GM12875 (cell line): Measurements from ENCODE around the gene GARIN5B.

Experiments
- H3K4me3 ChIP-seq: one replicate; pipeline ENCODE4 v1.5.1; 2011; ENCODE audit warnings: low read depth, low read length, control low read depth
- TF ChIP-seq, protein P1 (sequence below): IDR thresholded peaks from 2 replicates; pipeline ENCODE4 v1.5.1; 2011; ENCODE audit warnings: low read depth, mild to moderate bottlenecking, control low read depth, inconsistent platforms, low read length, moderate library complexity, borderline replicate concordance; ENCODE audit not compliant: insufficient read depth

The GARIN5B gene

GRCh38 chr19:55320844-55321419 lies 42.1 kb downstream of the GARIN5B start:
- TF ChIP-seq, protein P1, sequence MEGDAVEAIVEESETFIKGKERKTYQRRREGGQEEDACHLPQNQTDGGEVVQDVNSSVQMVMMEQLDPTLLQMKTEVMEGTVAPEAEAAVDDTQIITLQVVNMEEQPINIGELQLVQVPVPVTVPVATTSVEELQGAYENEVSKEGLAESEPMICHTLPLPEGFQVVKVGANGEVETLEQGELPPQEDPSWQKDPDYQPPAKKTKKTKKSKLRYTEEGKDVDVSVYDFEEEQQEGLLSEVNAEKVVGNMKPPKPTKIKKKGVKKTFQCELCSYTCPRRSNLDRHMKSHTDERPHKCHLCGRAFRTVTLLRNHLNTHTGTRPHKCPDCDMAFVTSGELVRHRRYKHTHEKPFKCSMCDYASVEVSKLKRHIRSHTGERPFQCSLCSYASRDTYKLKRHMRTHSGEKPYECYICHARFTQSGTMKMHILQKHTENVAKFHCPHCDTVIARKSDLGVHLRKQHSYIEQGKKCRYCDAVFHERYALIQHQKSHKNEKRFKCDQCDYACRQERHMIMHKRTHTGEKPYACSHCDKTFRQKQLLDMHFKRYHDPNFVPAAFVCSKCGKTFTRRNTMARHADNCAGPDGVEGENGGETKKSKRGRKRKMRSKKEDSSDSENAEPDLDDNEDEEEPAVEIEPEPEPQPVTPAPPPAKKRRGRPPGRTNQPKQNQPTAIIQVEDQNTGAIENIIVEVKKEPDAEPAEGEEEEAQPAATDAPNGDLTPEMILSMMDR = no peak
- H3K4me3 ChIP-seq = no peak overlapping the region

DNA sequence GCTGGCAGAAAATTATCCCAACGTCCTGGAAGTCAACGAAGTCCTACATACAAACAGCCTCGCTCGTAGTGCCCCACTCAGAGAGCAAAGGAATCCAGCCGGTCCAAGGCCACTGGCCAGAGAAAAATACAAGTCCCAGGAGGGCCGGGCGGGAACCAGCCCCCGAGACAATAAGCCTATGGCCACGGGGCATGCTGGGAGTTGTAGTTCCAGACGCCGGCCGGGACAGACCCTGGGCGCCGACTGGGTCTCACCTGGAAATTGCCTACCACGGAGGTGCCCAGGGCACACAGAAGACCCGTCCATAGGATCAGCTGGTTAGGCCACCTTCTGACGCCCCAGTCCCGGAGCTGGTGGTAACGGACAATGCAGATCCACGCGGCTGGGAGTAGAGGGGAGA lies 43.3 kb downstream of the GARIN5B start:
- TF ChIP-seq, protein P1 = no peak
- no peak overlapping the region for H3K4me3 ChIP-seq

GRCh38 chr19:55316646-55317045 lies 46.4 kb downstream of the GARIN5B start:
- H3K4me3 ChIP-seq = no peak overlapping the region
- TF ChIP-seq, protein P1 = no peak

DNA sequence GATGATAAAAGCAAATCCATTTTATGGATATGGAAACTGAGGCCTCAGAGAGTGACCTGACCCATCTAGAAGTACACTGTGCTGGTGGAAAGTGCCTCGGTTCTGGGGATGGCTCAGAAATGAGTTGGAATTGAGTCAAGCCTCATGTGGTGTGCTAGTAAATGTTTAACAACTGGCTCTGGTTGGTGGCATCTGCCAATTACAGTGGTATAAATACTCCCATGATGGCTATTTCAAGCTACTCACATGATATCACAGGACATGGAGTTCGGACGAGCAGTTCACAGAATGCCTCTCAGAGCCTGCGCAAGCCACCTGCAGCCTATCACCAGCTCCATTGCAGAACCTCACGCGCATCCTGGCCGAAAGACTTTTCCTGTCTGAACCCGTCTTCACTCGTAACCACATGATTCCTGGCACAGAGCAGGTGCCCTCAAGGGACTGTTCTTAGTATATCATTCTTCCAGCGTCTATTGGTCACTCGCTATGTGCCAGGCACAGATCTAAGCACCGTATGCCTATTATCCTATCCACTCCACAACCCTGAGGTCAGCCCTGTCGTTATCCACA lies 47.0 kb downstream of the GARIN5B start:
- TF ChIP-seq, protein P1 = no peak
- H3K4me3 ChIP-seq = no peak overlapping the region

- TF ChIP-seq, protein P1 = no peak
- H3K4me3 ChIP-seq = no peak overlapping the region
Measured at GRCh38 chr19:55314396-55314795, 48.7 kb downstream of the GARIN5B start.

DNA sequence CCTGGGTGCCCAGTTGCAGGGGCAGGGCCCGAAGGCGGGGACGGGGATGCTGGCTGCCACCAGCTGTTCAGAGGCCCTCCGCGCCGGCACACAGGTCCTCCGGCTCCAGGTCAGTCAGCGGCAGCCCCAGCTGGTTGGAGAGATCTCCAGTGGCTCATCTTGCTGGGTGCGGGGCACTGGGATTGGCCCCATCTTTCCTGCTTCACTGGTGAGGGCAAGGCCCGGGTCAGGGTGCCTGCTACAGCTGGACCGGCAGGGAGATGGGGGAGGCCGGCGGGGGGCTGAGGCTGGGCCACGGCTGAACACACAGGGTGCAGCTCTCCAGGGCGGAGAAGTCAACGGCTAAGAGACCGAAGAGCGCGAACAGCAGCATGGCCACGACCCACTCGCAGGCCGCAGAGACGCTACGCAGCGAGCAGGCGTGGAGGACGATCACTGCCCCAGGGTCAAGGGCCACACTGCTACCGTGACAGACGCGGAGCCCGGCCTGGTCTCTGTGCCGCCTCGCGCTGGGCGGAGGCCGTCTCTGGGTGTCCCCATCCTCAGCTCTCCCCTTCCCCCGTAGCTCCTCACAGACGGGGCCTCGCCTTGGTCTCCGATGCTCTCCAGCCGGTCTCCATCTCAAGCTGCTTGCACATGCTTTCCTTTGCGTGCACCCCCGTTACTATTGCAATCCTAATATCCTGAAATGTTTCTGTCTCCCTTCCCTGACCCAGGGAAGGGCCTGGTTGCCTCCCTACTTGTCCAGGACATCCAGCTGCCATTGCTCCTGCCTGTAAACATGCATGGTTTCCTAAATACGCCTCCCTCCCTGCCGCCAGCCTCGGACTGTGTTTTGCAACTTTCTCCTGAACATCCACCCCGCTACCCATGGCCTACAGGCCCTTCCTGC lies 50.2 kb downstream of the GARIN5B start:
- H3K4me3 ChIP-seq = no peak overlapping the region
- TF ChIP-seq, protein P1 = no peak
